22Rv1 (cell line): ENCODE data around the gene CCDC34.

ENCODE experiments used
- H3K27ac ChIP-seq: fragments of 450-650 bp; 2 replicates; pipeline ENCODE4 v1.5.1; 2017
- CTCF ChIP-seq: fragments of 450-650 bp; IDR thresholded peaks from 2 replicates; pipeline ENCODE4 v1.5.1; 2017; ENCODE audit warnings: mild to moderate bottlenecking
- ZFX ChIP-seq: fragments of 450-650 bp; IDR thresholded peaks from 2 replicates; pipeline ENCODE4 v1.6.1; 2017; ENCODE audit warnings: antibody characterized with exemption, borderline replicate concordance

The CCDC34 gene

GRCh38 chr11:27293515-27294417, 69.2 kb downstream of the CCDC34 start:
- H3K27ac ChIP-seq: no peak overlapping the region
- no peak for TF ChIP-seq CTCF
- TF ChIP-seq ZFX: no peak

- H3K27ac ChIP-seq: no peak overlapping the region
- TF ChIP-seq CTCF (no peak), ZFX (no peak)
Observed at GRCh38 chr11:27292637-27293010, 70.4 kb downstream of the CCDC34 start.

- TF ChIP-seq CTCF: no peak
- TF ChIP-seq ZFX: no peak
- H3K27ac ChIP-seq: no peak overlapping the region
Observed at GRCh38 chr11:27291954-27292636, 70.9 kb downstream of the CCDC34 start.

DNA sequence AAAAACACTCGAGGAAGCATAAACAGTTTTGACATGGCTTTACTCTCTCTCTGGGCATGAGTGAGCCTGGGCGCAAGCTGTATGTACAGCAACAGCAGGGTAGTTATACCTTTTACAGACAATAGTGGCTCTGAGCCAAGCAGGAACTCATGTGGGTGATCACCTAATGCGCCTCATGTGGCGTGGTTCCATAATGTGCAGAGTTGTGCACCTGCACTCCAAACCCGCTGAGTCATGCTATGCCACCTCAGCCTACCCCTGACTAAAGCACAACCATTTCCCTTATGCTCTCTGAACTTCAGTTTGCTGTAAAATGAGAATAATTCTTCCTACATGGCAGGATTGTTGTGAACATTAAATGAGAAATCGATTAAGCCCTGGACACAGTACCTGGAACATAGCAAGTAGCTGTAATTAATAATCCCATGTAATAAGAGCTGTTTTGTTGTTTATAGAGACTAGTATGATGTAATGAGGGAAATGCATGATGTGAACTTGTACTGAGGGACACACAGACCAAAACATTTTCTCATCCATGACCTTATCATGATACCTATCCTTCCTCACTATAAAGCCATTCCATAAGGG, 71.6 kb downstream of the CCDC34 start:
- TF ChIP-seq ZFX (no peak), CTCF (no peak)
- H3K27ac ChIP-seq: no peak overlapping the region

DNA sequence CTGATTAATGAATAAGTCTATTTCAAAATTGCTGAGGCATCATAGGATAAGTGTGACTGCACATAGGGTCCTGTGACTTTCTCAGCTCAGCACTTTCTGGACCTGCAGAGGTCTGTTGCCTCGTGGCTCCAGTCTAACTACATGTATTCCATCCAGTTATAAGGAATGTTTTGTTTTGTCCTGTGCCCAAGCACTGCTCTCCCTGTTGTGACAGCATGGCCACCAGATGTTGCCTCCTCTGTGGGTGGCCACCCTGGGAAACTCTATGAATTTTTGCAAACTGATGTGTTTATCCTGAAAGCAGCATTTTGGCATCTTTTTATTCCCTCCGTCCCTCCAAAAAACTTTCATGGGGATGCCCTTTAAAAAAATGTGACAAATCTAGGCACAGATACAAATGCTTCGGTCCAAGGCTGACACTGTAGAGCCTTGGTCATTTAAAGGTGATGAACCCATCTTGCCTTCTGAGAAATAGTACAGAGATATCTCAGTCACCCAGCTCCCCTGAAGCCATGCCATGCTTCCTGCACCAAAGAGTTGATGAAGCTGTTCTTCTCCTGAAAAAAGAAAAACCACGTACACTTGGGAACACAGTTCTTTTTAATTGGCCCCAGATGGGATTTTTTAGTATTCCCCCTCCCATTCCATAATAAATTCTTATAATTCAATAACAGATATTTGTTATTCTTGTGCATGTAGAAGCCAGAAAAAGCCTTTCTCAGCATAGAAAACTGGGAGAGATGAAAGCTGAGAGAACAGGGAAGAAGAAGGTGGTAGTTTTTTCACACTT, 72.6 kb downstream of the CCDC34 start:
- no peak overlapping the region for H3K27ac ChIP-seq
- TF ChIP-seq ZFX (no peak), CTCF (no peak)
